GM18505 (cell line): ENCODE results near the gene SMOC1.

ENCODE experiments used
- ATAC-seq: cut with Tn5 transposase; IDR thresholded peaks from one replicate; pipeline ENCODE4 v1.9.1; 2021; ENCODE audit not compliant: unreplicated experiment
- POLR2A ChIP-seq: IDR thresholded peaks from 4 replicates; pipeline ENCODE4 v1.6.1; 2011; ENCODE audit warnings: borderline replicate concordance; ENCODE audit not compliant: insufficient read depth, insufficient read length; ENCODE audit errors: extremely low read depth

SMOC1 gene

GRCh38 chr14:69854598-69854997, 24.6 kb upstream of the SMOC1 start:
- no peak for TF ChIP-seq POLR2A

GRCh38 chr14:69855180-69855832, 23.9 kb upstream of the SMOC1 start:
- no peak for ATAC-seq
- TF ChIP-seq POLR2A, result no peak

More at GRCh38 chr14:69854598-69854997, 24.6 kb upstream of the SMOC1 start:
- no peak for ATAC-seq

GRCh38 chr14:69858801-69859200, 20.4 kb upstream of the SMOC1 start:
- TF ChIP-seq POLR2A, result no peak

GRCh38 chr14:69859591-69859990, 19.6 kb upstream of the SMOC1 start:
- no peak for ATAC-seq
- no peak for TF ChIP-seq POLR2A

More at GRCh38 chr14:69858801-69859200, 20.4 kb upstream of the SMOC1 start:
- no peak for ATAC-seq

- no peak for ATAC-seq
- no peak for TF ChIP-seq POLR2A
Measured at GRCh38 chr14:69860221-69860620, 19.0 kb upstream of the SMOC1 start.

GRCh38 chr14:69861025-69861569, 18.1 kb upstream of the SMOC1 start:
- TF ChIP-seq POLR2A, result no peak
- no peak for ATAC-seq

GRCh38 chr14:69863083-69863482, 16.1 kb upstream of the SMOC1 start:
- no peak for TF ChIP-seq POLR2A
- no peak for ATAC-seq

GRCh38 chr14:69865701-69866365, 13.4 kb upstream of the SMOC1 start:
- no peak for TF ChIP-seq POLR2A
- ATAC-seq, result no peak

GRCh38 chr14:69868363-69868963, 10.8 kb upstream of the SMOC1 start:
- TF ChIP-seq POLR2A, result no peak
- no peak for ATAC-seq

GRCh38 chr14:69870613-69871012, 8.6 kb upstream of the SMOC1 start:
- no peak for TF ChIP-seq POLR2A
- no peak for ATAC-seq

GRCh38 chr14:69873877-69874780, 5.1 kb upstream of the SMOC1 start:
- no peak for ATAC-seq
- TF ChIP-seq POLR2A, result no peak

GRCh38 chr14:69876221-69876847, 2.9 kb upstream of the SMOC1 start:
- no peak for TF ChIP-seq POLR2A
- ATAC-seq, result no peak
